Measurements from ENCODE around the gene CPA4. TPM values are rescaled to one million over a fixed set of nuclear protein-coding genes. Genes with fewer than 3 reads are reported as not detected.
"Not testable (repeated sequence)": the region's sequence is repeated elsewhere in the genome, so short reads cannot be mapped to it uniquely, and the experiment has no call there.

Gene CPA4, protein sequence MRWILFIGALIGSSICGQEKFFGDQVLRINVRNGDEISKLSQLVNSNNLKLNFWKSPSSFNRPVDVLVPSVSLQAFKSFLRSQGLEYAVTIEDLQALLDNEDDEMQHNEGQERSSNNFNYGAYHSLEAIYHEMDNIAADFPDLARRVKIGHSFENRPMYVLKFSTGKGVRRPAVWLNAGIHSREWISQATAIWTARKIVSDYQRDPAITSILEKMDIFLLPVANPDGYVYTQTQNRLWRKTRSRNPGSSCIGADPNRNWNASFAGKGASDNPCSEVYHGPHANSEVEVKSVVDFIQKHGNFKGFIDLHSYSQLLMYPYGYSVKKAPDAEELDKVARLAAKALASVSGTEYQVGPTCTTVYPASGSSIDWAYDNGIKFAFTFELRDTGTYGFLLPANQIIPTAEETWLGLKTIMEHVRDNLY
- total RNA-seq: 0.39 and 0.59 TPM in 2 replicates

DNA sequence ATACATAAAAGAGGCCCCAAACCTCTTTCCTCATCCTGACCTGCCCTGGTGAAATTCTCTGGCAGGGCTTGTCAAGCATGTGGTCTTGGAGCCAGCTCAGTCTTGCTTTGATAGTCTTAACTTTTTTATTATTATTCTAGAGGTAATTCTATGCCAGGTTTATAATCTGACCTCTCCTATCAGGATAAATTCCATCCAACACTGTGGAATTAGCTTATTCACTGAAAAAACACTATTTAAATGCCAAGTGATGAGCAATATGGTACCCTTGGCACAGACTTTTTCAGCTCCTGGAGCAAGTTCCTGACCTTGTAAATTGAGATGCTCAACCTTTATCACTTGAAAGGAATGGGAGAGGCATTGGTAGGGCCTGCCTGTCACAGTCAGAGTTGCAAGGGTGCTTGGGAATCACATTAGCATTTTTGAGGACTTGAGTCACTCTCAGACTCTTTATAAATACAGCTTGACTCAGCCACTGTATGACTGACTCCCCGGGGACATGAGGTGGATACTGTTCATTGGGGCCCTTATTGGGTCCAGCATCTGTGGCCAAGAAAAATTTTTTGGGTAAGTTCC lies at the start of gene CPA4:
TSS of gene CPA4 (plus strand) at position 480 of the 576 bp plus-strand sequence. CDS start at position 500, 20 bp downstream.
- DNase-seq (ENCODE audit: low read depth, low spot score): no peak

- not testable (repeated sequence) for DNase-seq (ENCODE audit: low read depth, low spot score)
These were observed 49.5 kb upstream of the CPA4 start for GRCh38 chr7:130243486-130243885.

GRCh38 chr7:130246491-130246890 lies 46.5 kb upstream of the CPA4 start:
- DNase-seq (ENCODE audit: low read depth, low spot score): not testable (repeated sequence)

GRCh38 chr7:130248842-130249241 lies 44.1 kb upstream of the CPA4 start:
- not testable (repeated sequence) for DNase-seq (ENCODE audit: low read depth, low spot score)

DNA sequence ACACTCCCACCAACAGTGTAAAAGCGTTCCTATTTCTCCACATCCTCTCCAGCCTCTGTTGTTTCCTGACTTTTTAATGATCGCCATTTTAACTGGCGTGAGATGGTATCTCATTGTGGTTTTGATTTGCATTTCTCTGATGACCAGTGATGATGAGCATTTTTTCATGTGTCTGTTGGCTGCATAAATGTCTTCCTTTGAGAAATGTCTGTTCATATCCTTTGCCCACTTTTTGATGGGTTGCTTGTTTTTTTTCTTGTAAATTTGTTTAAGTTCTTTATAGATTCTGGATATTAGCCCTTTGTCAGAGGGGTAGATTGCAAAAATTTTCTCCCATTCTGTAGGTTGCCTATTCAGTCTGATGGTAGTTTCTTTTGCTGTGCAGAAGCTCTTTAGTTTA lies 43.3 kb upstream of the CPA4 start:
- not testable (repeated sequence) for DNase-seq (ENCODE audit: low read depth, low spot score)

- no peak for DNase-seq (ENCODE audit: low read depth, low spot score)
These were observed 38.4 kb upstream of the CPA4 start for GRCh38 chr7:130254555-130254954.

DNA sequence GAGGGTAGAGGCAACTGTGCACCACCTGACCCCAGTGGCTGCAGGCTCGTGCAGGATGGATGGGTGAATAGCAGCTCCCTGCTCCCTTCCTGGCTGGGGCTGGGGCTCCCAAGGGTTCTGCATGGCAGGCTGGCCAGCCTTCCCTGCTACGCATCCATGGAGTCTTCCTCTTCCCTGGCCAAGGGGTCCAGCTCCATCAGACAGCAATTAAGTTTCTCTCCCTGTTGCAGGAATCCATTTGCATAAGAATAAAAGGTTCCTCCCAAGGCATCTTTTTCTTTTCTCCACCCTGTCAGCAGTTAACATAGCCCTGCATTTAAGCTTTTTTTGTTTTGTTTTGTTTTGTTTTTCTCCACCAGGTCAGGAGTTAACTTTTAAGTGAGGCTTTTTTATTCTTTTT lies 36.3 kb upstream of the CPA4 start:
- DNase-seq (ENCODE audit: low read depth, low spot score): no peak

DNA sequence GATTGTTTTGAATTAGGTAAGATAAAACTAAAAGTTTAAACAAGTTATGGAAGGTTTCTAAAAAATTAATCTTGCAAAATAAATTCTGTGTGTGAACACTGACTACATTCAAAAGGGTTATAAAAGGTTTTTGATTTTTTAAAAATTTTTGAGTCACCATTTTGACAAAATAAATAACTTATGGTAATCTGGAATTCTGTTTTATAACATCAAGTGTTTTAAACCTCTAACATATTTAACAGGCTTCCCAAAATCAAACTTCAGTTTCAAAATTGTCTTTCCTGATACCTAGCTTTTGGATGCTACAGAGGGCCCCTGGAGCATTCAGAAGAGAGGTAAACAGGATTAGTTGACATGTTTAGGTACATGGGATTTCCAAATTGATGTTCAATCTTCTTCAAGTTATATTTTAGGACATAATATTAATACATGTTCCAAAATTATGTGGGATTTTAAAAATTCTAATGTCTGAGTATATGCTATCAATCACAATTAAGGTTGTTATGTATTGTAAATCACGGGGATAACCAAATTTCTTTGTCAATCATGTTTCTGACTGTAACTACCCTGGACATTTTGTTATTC lies 34.4 kb upstream of the CPA4 start:
- no peak for DNase-seq (ENCODE audit: low read depth, low spot score)

DNA sequence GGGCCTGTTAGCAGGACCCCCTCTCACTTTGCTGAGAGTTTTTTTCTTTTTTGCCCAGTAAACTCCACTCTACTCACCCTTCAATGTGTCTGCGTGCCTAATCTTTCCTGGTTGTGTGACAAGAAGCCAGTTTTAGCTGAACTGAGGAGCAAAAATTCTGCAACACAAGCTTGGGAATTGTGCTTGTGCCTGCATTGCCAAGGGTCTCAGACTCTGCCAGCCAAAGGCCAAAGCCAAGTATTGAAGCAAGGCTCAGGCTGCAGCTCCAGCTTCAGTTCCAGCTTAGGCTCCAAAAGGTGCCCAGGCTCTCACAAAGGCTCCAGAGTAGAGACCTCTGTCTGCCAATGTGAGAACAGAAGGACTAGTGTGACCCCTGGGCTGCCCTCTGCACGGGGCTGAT lies 30.5 kb upstream of the CPA4 start:
- no peak for DNase-seq (ENCODE audit: low read depth, low spot score)

GRCh38 chr7:130263130-130263529 lies 29.8 kb upstream of the CPA4 start:
- DNase-seq (ENCODE audit: low read depth, low spot score): no peak

GRCh38 chr7:130266258-130266960 lies 26.6 kb upstream of the CPA4 start, which contains the start of gene CPA2:
Gene CPA2, plus strand, starts transcription at chr7:130266863. Its CDS starts 19 bp downstream, at chr7:130266882.
- DNase-seq (ENCODE audit: low read depth, low spot score): no peak

GRCh38 chr7:130266961-130267321 lies 26.0 kb upstream of the CPA4 start:
- DNase-seq (ENCODE audit: low read depth, low spot score): no peak

GRCh38 chr7:130268463-130269317 lies 24.3 kb upstream of the CPA4 start:
- no peak for DNase-seq (ENCODE audit: low read depth, low spot score)

DNA sequence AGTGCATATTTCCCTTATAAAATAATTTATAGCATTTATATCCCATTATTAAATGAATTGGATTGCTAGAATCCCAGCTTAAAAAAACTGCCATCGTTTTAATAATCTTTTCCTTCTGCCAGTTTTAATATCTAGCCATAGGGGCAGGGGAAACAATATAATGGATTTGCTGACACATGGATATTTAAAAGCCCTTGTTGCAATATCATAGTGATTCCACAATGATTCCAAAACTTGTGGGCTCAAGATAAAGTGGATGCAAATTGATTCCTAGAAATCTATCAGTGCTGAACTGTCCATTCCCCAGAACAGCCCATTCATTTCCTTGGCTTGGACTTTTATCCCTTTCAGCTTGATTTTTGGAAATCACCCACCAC lies 23.7 kb upstream of the CPA4 start:
- no peak for DNase-seq (ENCODE audit: low read depth, low spot score)

DNA sequence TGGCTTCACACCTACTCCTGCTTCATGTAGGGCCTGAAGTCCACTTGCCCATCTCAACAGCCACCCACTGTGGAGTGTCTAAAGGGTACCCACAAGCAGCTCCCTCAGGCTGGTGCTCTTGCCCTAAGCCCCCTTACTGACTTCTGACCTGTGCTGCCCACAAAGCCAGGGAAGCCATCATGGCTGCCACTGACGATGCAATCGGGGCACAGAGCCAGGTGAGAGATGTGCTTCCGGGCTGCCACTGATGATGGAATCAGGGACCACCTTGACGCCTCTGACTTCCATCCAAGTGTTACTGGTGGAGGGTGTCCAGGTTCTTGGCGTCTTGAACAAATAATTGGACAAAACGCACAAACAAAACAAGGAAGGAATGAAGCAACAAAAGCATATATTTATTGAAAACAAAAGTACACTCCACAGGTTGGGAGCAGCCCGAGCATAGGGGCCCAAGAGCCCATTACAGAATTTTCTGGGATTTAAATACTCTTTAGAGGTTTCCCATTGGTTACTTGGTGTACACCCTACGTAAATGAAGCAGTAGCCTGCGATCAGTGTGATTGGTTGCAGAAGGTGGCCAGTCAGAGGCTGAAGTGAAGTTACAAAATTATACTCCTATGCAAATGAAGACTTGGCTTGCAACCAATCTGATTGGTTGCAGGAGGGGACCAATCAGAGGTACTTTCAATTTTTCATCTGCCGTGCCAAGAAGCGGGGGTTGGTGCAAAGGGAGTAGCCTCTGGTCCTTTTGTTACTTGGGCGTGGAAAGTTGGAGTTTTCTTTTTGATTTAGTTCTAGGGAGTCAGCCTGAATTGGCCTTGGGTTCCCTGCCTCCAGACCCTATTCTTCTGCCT lies 21.8 kb upstream of the CPA4 start:
- DNase-seq (ENCODE audit: low read depth, low spot score): no peak

GRCh38 chr7:130272381-130273080 lies 20.4 kb upstream of the CPA4 start:
- DNase-seq (ENCODE audit: low read depth, low spot score): no peak

- no peak for DNase-seq (ENCODE audit: low read depth, low spot score)
These were observed 19.7 kb upstream of the CPA4 start for GRCh38 chr7:130273081-130273932.

GRCh38 chr7:130273933-130274255 lies 19.1 kb upstream of the CPA4 start:
- DNase-seq (ENCODE audit: low read depth, low spot score): no peak

GRCh38 chr7:130274296-130274695 lies 18.7 kb upstream of the CPA4 start:
- DNase-seq (ENCODE audit: low read depth, low spot score): no peak

Measured in pulmonary artery endothelial cell (primary cell).